GM13977 (cell line): ENCODE data around the gene SMYD3.
"Not testable (repeated sequence)": the region's sequence is repeated elsewhere in the genome, so short reads cannot be mapped to it uniquely, and the experiment has no call there.

Experiments used
- DNase-seq: peaks from one replicate; pipeline ENCODE4 v3.0.0; 2012; ENCODE audit warnings: low spot score
- in situ Hi-C: fragments of 300-500 bp; cut with MboI; formaldehyde crosslinking; loops from one replicate; pipeline ENCODE4 v1.12.0; 2022; ENCODE audit warnings: low sequenced_read_pairs, low pct_unique_long_range_greater_than_20kb, mixed read lengths, inconsistent platforms; ENCODE audit not compliant: unreplicated experiment
- TF ChIP-seq, protein P1 (sequence below): IDR thresholded peaks from 2 replicates; pipeline ENCODE4 v1.5.1; 2012; ENCODE audit warnings: mild to moderate bottlenecking, control low read depth; ENCODE audit not compliant: insufficient read depth; ENCODE audit errors: extremely low read depth, missing control alignments

Gene SMYD3

DNA sequence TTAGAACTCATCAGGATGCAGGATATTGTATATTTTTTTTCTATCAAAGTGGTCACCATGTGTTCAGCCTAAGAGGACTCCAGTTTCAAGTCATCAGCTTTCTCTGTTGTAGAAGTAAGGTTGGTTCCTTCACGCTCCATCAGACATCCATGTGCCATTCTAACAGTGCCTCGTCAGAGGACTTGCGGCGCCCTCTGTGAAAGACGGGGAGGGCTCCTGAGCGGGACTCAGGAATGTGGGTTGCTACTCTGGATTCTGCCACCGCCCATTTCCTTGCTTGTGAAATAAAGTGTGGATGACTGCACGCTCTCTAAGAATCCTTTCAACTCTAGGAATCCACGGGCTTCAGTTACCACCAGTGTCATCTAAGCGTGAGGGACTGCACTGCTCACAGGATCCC is 758.8 kb downstream of the SMYD3 start:
- TF ChIP-seq, protein P1, sequence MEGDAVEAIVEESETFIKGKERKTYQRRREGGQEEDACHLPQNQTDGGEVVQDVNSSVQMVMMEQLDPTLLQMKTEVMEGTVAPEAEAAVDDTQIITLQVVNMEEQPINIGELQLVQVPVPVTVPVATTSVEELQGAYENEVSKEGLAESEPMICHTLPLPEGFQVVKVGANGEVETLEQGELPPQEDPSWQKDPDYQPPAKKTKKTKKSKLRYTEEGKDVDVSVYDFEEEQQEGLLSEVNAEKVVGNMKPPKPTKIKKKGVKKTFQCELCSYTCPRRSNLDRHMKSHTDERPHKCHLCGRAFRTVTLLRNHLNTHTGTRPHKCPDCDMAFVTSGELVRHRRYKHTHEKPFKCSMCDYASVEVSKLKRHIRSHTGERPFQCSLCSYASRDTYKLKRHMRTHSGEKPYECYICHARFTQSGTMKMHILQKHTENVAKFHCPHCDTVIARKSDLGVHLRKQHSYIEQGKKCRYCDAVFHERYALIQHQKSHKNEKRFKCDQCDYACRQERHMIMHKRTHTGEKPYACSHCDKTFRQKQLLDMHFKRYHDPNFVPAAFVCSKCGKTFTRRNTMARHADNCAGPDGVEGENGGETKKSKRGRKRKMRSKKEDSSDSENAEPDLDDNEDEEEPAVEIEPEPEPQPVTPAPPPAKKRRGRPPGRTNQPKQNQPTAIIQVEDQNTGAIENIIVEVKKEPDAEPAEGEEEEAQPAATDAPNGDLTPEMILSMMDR: no peak
- in situ Hi-C loops: no loop called here
- DNase-seq: no peak

GRCh38 chr1:245742896-245743295 is 764.2 kb downstream of the SMYD3 start:
- in situ Hi-C loops: no loop called here
- no peak for DNase-seq
- TF ChIP-seq, protein P1: no peak

GRCh38 chr1:245740336-245740735 is 766.7 kb downstream of the SMYD3 start:
- DNase-seq, in situ Hi-C loops: not testable (repeated sequence)

- TF ChIP-seq, protein P1: no peak
- no peak for DNase-seq
- in situ Hi-C loops: no loop called here
Measured at GRCh38 chr1:245730801-245731200, 776.3 kb downstream of the SMYD3 start.

GRCh38 chr1:245728035-245728434 is 779.0 kb downstream of the SMYD3 start:
- DNase-seq, in situ Hi-C loops: not testable (repeated sequence)

DNA sequence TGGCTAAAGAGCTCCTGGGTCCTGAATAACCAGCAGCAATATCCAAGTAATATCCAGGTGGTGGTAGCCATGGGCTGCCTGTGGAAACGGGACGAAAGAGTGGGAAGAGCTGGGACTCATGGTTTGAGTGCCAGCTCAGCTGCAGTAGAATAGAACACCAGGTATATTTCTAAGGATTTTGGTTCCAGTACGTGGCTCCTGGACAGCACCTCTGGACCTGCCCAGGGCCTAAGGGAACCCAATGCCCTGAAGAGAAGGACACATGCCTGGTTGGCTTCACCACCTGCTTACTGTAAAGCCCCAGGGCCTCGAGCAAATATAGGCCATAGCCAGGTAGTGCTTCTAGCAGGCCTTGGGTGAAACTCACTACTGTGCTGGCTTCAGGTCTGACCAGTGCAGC is 785.6 kb downstream of the SMYD3 start:
- no peak for DNase-seq
- in situ Hi-C loops: no loop called here
- TF ChIP-seq, protein P1: no peak

- TF ChIP-seq, protein P1: no peak
- DNase-seq: no peak
- in situ Hi-C loops: no loop called here
Measured at GRCh38 chr1:245718951-245719350, 788.1 kb downstream of the SMYD3 start.

DNA sequence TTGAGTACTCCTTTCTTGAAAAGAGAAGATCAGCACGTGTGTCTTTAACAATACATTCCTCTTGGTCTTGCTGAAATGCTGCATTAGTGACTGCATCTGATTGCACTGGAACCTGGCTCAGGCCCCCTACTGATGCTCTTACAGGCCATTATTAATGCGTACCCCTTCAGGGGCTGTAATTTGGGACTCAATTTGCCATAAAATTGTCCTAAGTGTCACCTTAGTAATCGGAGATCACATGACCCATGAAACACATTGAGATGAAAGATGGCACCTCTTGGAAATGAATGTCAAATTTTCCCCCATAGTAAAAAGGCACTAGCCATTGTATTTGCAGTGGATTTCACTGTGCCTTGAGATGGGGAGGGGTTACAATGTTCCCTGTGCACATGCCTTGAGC is 789.0 kb downstream of the SMYD3 start:
- in situ Hi-C loops: no loop called here
- no peak for DNase-seq
- TF ChIP-seq, protein P1: no peak
